ENCODE results near the gene LEF1.

- no peak for TF ChIP-seq CTCF (IDR thresholded peaks at IDR 0.05; ENCODE audit: insufficient read depth, low read depth, low read length)
- TF ChIP-seq EZH2 (IDR thresholded peaks at IDR 0.05; ENCODE audit: insufficient read depth, low read length) = no peak
These were observed 135.4 kb downstream of the LEF1 start for GRCh38 chr4:108033348-108033747.
